Stomach (tissue), 4 donors: Measurements from ENCODE around the gene TBXAS1.

Source experiments
- CTCF ChIP-seq, 7 experiments: fragments of 450-650 bp in 4 of 7; fragments of 200-600 bp in 3 of 7; sonication (generic) in 3 of 7; IDR thresholded peaks; one replicate each; pipeline ENCODE4 v1.5.1; 2016 to 2019; ENCODE audit warnings: antibody characterized with exemption in 7 of 7, control low read depth in 2 of 7, mild to moderate bottlenecking in 1 of 7
- EP300 ChIP-seq: sonication (generic); formaldehyde crosslinking; IDR thresholded peaks from one replicate; pipeline ENCODE4 v1.6.1; 2017; ENCODE audit warnings: antibody characterized with exemption
- POLR2A ChIP-seq, 4 donors: fragments of 450-650 bp; IDR thresholded peaks; one replicate each; pipeline ENCODE4 v1.6.1; 2016; ENCODE audit warnings: antibody characterized with exemption in 4 of 4, control low read depth in 2 of 4, mild to moderate bottlenecking in 1 of 4, moderate library complexity in 1 of 4
- POLR2AphosphoS5 ChIP-seq, 3 donors: sonication (generic); formaldehyde crosslinking; IDR thresholded peaks; one replicate each; pipeline ENCODE4 v1.6.1; 2016; ENCODE audit warnings: antibody characterized with exemption in 3 of 3

GRCh38 chr7:139937715-139938114 lies 108.7 kb downstream of the TBXAS1 start:
- TF ChIP-seq POLR2AphosphoS5 (IDR thresholded peaks at IDR 0.05) (no peak), CTCF (IDR thresholded peaks at IDR 0.05) (no peak), POLR2A (IDR thresholded peaks at IDR 0.05) (no peak), EP300 (no peak)
